ENCODE results near the gene C21orf91.
"Not testable (repeated sequence)": the region's sequence is repeated elsewhere in the genome, so short reads cannot be mapped to it uniquely, and the experiment has no call there.

The C21orf91 gene

DNA sequence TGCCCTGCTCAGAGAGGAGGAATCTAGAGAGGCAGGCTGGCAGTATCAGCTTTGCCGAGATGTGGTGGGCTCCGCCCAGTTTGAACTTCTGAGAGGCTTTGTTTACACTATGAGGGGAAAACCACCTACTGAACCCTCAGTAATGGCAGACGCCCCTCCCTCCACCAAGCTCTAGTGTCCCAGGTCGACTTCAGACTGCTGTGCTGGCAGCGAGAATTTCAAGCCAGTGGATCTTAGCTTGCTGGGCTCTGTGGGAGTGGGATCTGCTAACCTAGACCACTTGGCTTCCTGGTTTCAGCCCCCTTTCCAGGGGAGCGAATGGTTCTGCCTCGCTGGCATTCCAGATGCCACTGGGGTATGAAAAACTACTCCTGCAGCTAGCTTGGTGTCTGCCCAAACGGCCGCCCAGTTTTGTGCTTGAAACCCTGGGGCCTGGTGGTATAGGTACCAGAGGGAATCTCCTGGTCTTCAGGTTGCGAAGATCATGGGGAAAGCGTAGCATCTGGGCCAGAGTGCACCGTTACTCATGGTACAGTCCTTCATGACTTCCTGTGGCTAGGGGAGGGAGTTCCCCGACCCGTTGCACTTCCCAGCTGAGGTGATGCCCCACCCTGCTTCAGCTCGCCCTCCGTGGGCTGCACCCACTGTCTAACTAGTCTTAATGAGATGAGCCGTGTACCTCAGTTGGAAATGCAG lies 43.6 kb downstream of the C21orf91 start:
- DNase-seq, result no peak

DNA sequence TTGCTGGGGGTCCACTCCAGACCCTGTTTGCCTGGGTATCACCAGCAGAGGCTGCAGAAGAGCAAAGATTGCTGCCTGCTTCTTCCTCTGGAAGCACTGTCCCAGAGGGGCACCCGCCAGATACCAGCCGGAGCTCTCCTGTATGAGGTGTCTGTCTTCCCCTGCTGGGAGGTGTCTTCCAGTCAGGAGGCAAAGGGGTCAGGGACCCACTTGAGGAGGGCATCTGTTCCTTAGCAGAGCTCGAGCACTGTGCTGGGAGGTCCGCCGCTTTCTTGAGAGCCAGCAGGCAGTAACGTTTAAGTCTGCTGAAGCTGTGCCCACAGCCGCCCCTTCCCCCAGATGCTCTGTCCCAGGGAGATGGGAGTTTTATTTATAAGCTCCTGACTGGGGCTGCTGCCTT lies 44.1 kb downstream of the C21orf91 start:
- not testable (repeated sequence) for DNase-seq

- no peak for DNase-seq
These were observed 49.7 kb downstream of the C21orf91 start for GRCh38 chr21:17769447-17769845.

DNA sequence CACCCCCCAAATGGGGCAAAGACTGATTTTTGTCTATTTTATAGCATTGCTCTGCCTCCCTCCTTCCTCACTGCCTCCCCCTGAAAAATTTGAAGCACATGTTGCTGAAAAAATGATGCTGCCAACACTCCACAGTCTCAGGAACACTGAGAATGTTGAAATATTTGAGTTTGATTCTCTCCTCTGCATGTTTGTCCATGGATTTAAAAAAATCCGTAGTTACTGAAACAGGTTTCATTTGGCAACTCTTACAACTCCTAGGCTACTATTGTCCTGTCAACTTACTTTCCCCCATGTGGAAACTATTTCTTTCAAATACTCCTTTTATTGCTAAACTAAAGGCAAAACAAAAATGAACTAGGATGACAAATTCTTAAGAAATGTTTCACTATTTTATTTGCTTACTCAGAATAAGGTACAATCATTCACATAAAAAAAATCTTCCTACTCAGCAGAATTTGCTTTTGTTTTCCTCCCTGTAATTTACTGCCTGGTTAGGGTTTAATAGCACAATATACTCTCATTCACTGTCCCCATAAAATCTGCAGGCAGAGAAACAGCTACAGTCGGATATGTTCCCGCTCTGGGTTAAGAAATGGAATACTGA lies 50.2 kb downstream of the C21orf91 start:
- DNase-seq, result no peak

DNA sequence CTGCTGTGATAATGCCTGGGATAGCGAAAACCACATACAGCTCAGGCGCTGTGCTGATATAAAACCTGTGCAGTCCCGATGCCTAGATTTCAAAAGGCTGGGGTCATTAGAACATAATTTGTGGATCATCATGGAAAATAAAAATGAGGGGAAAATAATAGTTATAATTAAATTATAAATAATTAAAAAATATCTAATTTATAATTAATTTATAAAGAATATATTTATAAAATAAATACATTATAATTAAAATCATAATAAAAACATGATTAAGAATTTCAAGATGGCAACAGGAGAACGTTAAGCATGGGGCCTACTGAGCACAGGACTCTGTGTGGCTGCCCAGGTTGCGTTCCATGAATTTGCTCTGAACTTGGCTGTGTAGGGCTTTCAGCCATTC lies 53.9 kb downstream of the C21orf91 start:
- DNase-seq, result no peak

- DNase-seq, result no peak
These were observed 55.7 kb downstream of the C21orf91 start for GRCh38 chr21:17763288-17764037.

GRCh38 chr21:17759511-17760178 lies 59.5 kb downstream of the C21orf91 start:
- DNase-seq, result no peak

DNA sequence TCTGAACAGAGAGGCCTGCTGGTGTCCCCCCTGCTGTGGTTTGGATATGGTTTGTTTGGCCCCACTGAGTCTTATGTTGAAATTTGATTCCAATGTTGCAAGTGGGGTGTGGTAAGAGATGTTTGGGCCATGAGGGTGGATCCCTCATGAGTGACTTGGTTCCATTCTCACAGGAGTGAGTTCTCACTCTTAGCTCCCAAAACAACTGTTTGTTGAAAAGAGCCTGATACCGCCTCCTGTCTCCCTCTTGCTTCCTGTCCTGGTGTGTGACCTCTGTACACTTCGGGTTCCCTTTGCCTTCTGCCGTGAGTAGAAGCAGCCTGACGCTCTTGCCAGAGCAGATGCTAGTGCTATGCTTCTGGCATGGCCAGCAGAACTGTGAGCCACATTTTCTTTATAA lies 60.5 kb downstream of the C21orf91 start:
- DNase-seq, result no peak

DNA sequence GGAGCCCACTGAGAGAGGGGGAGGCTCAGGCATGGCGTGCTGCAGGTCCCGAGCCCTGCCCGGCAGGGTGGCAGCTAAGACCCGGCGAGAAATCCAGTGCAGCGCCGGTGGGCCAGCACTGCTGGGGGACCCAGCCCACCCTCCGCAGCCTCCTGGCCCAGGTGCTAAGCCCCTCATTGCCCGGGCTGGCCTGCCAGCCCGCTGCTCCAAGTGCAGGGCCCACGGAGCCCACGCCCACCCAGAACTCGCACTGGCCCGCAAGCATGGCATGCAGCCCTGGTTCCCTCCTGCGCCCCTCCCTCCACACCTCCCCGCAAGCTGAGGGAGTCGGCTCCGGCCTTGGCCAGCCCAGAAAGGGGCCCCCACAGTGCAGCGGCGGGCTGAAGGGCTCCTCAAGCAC lies 61.5 kb downstream of the C21orf91 start:
- DNase-seq, result no peak

GRCh38 chr21:17753736-17754135 lies 65.4 kb downstream of the C21orf91 start:
- no peak for DNase-seq

- DNase-seq, result no peak
These were observed 67.0 kb downstream of the C21orf91 start for GRCh38 chr21:17752171-17752570.

DNA sequence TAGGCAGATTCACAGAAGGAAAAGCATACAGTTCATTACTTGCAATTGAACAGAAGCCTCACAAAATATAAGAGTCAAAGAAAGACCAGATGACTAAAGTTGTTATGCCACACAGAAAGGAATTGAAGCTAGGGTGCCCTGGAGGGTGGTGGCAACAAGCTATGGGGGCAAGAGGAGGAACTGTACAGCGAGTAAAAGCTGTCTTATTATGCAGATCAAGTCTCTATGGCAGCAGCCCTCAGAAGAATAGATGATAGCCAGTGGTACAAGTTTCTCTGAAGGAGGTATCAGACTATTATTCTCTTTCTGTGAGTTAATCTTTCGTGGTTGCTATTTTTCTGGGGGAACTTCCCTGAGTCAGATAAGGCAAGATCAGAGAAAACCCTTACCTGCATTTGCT lies 72.2 kb downstream of the C21orf91 start:
- no peak for DNase-seq

GRCh38 chr21:17745086-17745485 lies 74.1 kb downstream of the C21orf91 start:
- no peak for DNase-seq

GRCh38 chr21:17742940-17743592 lies 76.1 kb downstream of the C21orf91 start:
- no peak for DNase-seq

DNA sequence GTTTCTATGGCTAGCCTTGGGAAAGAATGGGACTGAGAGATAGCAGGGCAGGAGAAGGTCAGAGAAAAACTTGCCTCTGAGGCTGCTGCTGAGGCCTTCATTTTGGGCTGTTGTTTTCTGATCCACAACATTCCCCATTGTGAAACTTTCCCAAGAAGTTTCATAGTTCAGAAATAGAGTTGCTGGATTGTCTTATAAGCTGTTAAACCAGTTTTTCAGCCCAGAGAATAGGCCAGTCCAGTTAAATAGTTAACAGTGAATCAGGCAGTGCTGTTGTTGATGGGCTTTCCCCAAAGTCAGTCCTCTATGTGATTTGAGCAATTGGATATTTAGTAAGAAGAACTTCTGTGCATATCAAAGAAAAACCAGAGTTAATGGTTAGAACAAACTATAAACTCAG lies 77.0 kb downstream of the C21orf91 start:
- no peak for DNase-seq
